AG04450 (cell line): Measurements from ENCODE around the gene GARS1. TPM values are rescaled to one million over a fixed set of nuclear protein-coding genes. Genes with fewer than 3 reads are reported as not detected.

Source experiments
- CTCF ChIA-PET: fragments of 300-600, 350-600 bp; formaldehyde crosslinking; extraction: SDS; loops from one replicate; lab custom pipeline; 2022; ENCODE audit warnings: antibody characterized with exemption, inconsistent platforms; lab: Charles Lee
- POLR2A ChIA-PET: fragments of 350-600 bp; formaldehyde crosslinking; extraction: SDS; loops from one replicate; lab custom pipeline; 2021; ENCODE audit warnings: antibody characterized with exemption, inconsistent platforms; lab: Yijun Ruan, JAX
- DNase-seq: peaks from one replicate; pipeline ENCODE4 v3.0.0-alpha.2; 2011; ENCODE audit warnings: low read depth, low spot score
- H3K27ac ChIP-seq: one replicate; pipeline ENCODE4 v1.5.1; 2012; ENCODE audit warnings: low read depth, low read length, control low read depth
- H3K27me3 ChIP-seq: one replicate; pipeline ENCODE4 v1.6.0; 2012; ENCODE audit warnings: low read length; ENCODE audit not compliant: control insufficient read depth, insufficient read depth
- H3K4me3 ChIP-seq: 2 replicates; pipeline ENCODE4 v1.5.1; 2011; ENCODE audit warnings: mild to moderate bottlenecking, low read depth, low read length, control low read depth
- H3K9me3 ChIP-seq: 2 replicates; pipeline ENCODE4 v1.5.1; 2012; ENCODE audit warnings: low read length; ENCODE audit not compliant: control insufficient read depth, insufficient read depth
- polyA plus RNA-seq: library from polyadenylated mRNA; depleted of rRNA; stranded (reverse); fragments of >200 nt; gene quantifications from 2 replicates; pipeline ENCODE4 v1.2.3, GENCODE V29; 2011
- TF ChIP-seq, protein P1 (sequence below): IDR thresholded peaks from 2 replicates; pipeline ENCODE4 v1.5.1; 2011; ENCODE audit warnings: low read depth, low read length, control low read depth, inconsistent platforms

Gene GARS1
- polyA plus RNA-seq, 1 experiment, result 749 TPM

DNA sequence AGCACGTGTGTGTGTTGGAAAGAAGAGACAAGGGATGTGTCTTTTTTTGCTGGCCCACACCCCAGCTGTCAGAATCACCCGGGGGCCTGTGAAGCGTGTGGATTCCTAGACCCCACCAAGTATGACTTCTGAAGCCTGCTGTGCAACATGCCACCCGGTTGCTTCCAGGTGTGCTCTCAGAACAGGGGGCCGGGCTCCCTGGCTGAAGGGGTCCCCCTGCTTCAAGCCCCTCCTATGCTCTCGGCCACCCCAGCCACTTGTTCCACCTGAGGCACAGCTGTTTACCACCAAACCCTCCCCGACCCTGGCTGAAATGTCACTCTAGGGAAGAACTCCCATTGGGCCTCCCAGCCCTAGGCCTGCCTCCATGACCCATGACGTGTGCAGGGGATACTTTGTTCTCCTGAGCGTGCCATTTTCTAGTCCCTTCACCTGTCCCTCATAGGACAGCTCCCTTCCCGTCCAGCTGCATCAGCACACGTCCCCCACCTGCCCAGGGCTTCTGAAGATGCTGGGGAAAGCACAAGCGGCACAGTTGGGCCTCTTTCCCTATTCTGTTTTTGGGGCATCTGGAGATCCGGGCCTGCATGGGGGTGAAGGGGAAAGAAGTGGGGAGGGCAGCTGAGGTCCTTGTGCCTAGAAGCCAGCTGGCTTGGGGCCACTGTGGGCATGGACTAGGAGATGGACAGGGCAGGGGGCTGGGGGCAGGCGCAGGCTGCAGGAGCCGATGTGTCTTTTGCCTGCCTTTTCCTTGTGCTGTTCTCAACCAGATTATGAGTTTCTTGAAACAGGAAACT lies 54.3 kb downstream of the GARS1 start:
- ChIA-PET CTCF (no interaction called here), POLR2A (no interaction called here)
- TF ChIP-seq, protein P1, sequence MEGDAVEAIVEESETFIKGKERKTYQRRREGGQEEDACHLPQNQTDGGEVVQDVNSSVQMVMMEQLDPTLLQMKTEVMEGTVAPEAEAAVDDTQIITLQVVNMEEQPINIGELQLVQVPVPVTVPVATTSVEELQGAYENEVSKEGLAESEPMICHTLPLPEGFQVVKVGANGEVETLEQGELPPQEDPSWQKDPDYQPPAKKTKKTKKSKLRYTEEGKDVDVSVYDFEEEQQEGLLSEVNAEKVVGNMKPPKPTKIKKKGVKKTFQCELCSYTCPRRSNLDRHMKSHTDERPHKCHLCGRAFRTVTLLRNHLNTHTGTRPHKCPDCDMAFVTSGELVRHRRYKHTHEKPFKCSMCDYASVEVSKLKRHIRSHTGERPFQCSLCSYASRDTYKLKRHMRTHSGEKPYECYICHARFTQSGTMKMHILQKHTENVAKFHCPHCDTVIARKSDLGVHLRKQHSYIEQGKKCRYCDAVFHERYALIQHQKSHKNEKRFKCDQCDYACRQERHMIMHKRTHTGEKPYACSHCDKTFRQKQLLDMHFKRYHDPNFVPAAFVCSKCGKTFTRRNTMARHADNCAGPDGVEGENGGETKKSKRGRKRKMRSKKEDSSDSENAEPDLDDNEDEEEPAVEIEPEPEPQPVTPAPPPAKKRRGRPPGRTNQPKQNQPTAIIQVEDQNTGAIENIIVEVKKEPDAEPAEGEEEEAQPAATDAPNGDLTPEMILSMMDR, result no peak
- Histone ChIP-seq H3K4me3 (no peak overlapping the region), H3K27me3 (no peaks in the 10 kb centered on the region), H3K9me3 (no peaks in the 10 kb centered on the region; the same call in 1 of the 2 replicates), H3K27ac (no peak overlapping the region)
- DNase-seq, result no peak

DNA sequence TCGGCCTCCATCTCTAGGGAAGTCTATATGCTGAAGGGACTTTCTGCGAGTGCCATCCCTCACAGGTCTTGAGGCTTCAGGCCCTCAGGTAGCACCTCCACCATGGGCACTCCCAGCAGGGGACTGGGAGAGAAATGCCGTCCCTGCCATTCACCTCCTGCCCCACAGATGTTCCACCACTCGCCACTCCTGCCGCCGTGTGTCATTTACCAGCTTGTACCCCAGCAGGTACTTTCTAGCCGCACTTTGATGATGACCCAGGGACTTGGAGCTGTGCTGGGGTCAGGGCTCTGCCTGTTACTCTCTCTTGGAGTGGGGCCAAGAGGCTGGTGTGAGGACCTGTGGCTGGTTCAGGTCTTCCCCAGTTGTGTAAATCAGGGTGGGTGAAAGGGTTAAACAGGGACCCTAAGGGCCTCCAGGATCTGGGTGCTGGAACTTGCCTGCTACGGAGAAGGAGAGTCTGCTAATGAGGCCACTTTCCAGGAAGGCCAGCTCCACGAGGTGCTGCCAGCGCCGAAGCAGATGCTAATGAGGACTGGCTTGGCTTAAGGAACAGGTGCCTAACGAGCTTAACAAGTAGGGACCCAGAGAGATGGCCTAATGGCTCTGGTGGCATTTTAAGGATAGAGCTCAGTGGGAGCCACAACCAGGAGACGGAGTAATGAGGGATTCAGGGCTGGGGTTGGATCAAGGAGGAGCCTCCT lies 55.2 kb downstream of the GARS1 start:
- no peak for DNase-seq
- POLR2A ChIA-PET, result no interaction called here

DNA sequence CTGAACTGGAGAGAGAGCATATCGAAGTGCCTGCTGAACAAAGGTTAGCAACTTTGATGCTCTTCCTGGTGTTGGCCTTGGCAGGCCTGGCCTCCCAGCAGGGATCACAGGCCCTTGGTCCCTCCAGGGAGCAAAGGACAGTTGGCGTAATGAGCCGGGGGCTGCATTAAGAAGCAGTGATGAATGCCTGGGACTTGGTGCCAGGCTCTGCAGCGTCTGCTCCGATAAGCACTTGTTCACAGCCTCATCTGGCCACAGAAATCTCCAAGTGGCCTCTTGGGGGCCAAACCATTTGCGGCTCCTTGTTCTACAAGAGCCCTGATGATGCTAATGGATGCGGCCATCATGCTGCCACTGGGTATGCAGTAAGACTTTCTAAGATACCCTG lies 55.7 kb downstream of the GARS1 start:
- ChIA-PET CTCF (no interaction called here), POLR2A (no interaction called here)
- no peak overlapping the region for H3K27ac ChIP-seq

More for the DNA sequence above, 55.2 kb downstream of the GARS1 start:
- no peaks in the 10 kb centered on the region; the same call in 1 of the 2 replicates for H3K9me3 ChIP-seq
- no peak overlapping the region for H3K4me3 ChIP-seq
- no peaks in the 10 kb centered on the region for H3K27me3 ChIP-seq
- CTCF ChIA-PET, result no interaction called here
- TF ChIP-seq, protein P1, result no peak
- H3K27ac ChIP-seq, result no peak overlapping the region

DNA sequence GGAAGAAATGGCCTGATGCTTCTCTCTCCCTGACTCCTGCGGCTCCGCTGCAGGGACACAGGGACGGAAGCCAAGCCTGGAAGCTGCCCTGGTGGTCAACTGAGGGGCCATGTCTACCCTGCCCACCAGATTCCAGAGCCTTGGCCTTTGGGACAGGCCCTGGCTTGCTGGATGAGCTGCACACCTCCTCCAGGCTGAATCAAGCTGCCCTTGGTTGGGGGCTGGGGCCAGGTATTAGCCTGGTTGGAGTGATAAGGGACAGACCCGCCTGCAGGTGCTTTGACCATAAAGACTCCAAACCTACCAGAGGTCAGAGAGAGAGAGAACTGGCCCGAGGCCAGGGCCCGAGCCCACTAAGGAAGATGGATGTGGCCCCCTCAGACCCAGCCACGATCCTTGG lies 57.5 kb downstream of the GARS1 start:
- Histone ChIP-seq H3K9me3 (no peaks in the 10 kb centered on the region; the same call in 1 of the 2 replicates), H3K27ac (no peak overlapping the region), H3K4me3 (no peak overlapping the region), H3K27me3 (no peaks in the 10 kb centered on the region)
- ChIA-PET POLR2A (no interaction called here), CTCF (no interaction called here)
- DNase-seq, result no peak
- TF ChIP-seq, protein P1, result no peak

More for the DNA sequence above, 55.7 kb downstream of the GARS1 start:
- TF ChIP-seq, protein P1, result no peak
- Histone ChIP-seq H3K4me3 (no peak overlapping the region), H3K9me3 (no peaks in the 10 kb centered on the region; the same call in 1 of the 2 replicates), H3K27me3 (no peaks in the 10 kb centered on the region)
- no peak for DNase-seq
